ENCODE measurements around the gene ADIPOR1.
A peak's percentile ranks its signal among the peaks of the same experiment; 100 is the strongest.
"Not testable (repeated sequence)": the region's sequence is repeated elsewhere in the genome, so short reads cannot be mapped to it uniquely, and the experiment has no call there.

ADIPOR1 gene

GRCh38 chr1:202968895-202969295 lies 10.8 kb upstream of the ADIPOR1 start:
- peak; percentile 60 for DNase-seq

DNA sequence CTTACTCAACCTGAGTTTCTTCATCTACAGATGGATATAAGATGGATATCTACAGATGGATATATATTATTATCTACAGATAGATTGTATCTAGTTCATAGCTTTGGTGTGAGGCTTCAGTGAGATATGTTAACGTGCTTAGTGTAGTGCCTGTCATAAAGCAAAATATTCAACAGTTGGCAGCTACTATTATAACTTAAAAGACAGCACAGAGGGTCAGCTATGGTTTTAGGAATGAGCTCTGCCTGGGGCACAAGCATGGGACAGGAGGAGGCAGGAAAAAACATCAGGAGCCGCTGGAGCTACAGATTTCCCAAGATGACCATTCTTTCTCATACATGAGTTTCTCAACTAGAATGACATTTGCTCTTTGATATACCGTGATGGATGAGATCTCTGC lies 10.2 kb upstream of the ADIPOR1 start:
- no peak for DNase-seq

DNA sequence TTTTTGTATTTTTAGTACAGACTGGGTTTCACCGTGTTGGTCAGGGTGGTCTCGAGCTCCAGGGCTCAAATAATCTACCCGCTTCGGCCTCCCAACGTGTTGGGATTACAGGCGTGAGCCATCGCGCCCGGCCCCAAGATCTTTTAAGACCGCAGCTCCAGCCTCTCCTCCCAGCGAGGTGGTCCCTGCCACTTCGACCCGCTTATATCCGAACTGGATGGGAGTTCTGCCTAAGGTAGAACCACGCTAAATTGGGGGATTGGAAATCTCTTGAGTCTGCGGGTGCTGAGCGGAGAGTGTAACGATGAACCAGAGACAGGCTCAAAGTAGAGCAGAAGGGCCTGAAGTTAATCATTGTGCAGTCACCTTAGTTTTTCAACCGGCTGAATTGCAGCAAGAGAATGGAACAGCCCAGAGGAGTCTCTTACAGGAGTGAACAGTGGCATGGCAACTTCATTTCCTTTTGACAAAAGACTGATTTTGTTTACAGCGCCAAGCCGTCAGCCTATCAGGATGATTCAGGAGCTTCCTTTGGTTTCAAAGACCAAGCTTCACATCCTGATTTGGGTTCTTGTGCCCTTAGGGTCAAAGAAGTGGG lies 9.7 kb upstream of the ADIPOR1 start:
- peak; percentile 18 for DNase-seq

- no peak for DNase-seq
These were observed 8.1 kb upstream of the ADIPOR1 start for GRCh38 chr1:202966006-202966898.

DNA sequence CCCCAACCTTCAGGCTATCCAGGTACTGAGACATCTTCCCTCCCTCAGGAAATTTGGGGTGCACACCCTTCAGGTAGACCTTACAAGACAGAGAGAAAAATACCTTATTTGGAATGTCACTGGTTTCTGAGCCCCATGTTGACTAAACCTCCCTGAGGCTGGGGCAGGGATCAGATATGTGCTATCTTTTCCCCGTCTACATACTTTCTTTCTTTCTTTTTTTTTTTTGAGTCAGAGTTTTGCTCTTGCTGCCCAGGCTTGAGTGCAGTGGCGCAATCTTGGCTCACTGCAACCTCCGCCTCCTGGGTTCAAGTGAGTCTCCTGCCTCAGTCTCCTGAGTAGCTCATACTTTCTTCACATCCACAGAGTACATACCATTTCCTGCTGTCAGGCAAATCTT lies 7.3 kb upstream of the ADIPOR1 start:
- DNase-seq: no peak

DNA sequence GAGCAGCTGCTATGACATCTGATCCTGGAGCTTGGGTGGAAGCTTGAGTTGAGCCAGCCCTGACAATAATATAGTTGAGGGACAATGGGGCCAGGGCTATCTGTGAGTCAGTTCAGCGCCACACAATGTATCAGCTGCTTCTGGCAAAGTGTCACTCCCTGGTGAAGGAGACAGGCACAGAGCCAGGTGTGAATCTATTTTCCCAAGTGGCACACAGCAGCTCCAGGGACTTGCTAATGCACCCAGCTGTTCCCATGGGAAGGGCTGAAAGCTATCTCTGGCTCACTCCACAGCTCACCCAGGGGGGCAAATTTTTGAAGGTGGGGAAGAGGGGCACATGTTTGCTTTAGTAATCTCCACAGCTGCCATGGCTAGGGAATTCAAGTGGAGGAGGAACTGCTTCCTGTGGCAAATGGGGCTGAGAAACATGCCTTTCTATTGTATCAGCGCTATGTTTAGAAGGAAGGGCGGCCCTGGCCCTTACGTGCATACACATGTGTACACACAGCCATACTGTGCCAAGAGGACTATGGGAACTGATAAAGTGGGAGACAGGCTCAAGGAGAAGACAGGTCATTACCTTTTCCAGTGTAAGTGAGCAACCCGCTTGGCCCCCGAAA lies 6.8 kb upstream of the ADIPOR1 start:
- peak; percentile 99 for DNase-seq

- DNase-seq: no peak
These were observed 3.2 kb upstream of the ADIPOR1 start for GRCh38 chr1:202961220-202961880.

- DNase-seq: peak; percentile 40
These were observed 1.1 kb upstream of the ADIPOR1 start for GRCh38 chr1:202959276-202959620.

DNA sequence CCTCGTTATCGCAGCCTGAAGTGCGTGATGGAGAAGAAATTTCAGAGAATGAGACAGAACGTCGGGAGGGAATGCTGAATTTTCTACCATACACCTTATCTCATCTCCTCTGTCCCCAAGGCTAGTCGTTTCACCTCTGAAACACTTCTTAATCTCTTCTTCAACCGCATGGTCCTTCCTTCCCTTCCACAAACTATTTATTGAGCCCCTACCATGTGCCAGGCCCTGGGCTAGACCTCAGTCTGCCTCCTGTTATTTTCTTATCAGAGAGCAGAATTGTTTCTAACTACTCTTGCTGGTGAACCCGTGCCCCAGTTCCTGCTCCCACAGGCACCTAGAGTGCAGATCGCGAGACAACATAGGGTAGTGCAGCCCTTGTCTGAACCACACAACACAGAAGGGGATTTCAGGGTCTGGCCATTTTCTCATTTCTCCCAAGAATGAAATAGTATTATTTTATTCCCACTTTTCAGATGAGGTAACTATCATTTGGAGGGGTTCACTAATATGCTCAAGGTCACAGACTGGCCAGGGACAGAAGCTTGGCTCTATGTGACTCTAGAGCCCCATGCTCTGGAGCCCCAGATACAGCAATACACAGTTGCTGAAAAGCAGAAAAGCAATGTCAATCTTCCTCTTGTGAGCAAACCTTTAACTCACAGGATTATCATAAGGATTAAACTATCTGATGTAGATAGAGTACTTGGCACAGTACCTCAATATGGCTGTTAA lies 598 bp upstream of the ADIPOR1 start:
- DNase-seq: no peak

DNA sequence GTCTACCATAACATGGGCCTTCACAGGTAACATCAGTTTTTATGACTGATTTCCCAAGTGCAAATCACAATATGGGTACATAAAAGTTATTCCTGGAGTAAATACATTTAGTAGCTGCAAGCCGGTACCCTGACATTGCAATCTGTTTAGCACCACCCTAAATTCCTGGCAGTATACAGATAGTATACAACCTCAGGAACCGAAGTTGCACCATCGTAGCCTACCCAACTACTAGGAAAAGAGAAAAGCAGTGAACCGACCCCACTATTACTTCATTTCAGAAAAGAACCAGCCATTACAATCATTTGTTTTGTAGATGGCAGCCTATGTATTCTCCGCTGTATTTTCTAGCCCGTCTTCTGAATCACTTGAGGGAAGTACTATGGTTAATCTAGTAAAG lies 1.1 kb downstream of the ADIPOR1 start:
- DNase-seq: no peak

DNA sequence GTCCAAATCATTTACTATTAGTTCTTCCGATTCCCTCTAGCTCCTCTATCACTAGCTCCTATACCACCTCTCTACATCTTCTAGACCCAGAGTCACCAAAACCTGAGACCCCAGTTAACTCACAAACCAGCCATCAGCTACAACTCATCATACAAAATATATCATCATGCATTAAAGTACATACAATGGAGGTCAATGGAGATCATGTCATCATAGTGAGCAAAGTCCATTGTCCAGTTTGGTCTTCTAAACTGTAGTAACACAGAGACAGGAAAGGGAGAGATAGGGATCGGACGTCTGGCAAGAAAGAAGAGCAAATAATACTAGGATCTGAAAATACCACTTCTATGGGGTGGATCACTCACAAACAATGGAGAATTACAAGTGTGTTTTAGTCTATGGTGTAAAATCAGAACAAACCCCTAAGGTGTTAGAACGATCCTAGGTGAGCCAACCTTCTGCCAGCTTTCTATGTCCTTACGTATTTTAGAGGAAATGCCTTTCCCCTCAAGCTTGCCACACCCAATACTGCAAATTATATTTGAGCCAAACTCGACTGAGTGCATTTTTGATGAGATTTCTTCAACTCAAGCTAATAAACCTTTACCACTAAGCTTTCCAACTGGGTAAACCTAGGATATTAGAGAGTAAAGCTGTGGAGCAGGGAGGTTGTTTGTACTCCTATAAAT lies 3.9 kb downstream of the ADIPOR1 start:
- DNase-seq: no peak

DNA sequence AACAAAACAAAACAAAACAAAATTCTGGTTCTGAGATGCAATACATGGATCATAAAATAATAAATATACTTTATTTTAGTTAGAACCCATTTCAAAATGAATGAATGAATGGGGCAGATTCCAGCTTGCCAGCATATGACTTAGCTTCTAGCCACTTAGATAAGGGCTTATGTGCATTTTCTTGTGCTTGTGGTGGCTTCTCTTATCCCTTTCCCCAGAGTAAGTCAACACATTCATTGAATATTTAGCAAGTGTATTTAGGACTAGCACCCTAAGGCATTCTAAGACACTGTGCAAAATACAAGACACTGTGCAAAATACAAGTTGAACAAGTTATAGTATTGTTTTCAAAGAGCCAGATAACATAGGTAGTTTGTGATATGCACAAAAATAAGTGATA lies 4.7 kb downstream of the ADIPOR1 start:
- DNase-seq: no peak

DNA sequence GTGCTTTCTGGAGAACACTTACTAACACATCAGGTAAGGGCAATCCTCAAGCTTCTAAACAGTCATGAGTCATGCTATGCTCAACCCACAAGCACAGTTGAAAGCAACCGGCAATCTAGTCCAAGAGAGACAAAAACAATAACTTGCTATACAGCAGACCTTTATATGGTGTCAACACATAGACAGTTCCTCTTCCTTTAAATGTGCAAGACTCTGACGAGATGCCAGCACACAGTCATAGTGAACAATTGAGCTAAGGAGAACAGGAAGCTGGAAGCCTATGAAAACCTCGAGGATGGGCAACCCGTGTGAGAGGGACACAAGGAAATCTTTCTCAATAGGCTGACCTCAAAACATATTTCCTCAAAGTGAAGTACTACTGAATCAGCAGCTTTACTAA lies 5.3 kb downstream of the ADIPOR1 start:
- DNase-seq: no peak

DNA sequence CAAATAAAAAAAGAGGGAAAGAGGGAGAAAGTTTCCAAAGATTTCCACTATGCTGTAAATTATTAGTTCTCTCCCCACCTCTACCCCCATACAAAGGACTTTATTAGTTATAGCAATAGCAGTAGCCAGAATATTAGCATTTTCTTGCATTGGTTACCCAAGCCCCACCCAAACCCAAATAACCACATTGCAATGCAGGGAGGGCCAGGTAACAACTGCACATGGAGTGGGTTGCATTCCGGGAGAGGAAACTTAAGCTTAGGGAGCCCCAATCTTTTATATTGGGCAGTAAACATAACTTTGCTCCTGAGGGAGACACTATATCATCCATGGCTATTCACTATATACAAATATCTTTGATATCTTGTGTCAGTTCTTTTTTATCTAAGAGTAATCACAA lies 6.0 kb downstream of the ADIPOR1 start:
- no peak for DNase-seq

GRCh38 chr1:202951437-202951836 lies 6.7 kb downstream of the ADIPOR1 start:
- no peak for DNase-seq

DNA sequence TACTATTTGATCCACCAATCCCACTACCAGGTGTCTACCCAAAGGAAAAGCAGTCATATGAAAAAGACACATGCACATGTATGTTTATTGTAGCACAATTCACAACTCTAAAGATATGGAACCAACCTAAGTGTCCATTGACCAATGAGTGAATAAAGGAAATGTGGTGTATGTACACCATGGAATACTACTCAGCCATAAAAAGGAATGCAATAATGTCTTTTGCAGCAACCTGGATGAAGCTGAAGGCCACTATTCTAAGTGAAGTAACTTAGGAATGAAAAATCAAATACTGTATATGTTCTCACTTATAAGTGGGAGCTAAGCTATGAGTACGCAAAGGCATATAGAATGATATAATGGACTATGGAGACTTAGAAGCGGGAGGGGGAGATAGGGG lies 12.6 kb downstream of the ADIPOR1 start:
- DNase-seq: no peak

DNA sequence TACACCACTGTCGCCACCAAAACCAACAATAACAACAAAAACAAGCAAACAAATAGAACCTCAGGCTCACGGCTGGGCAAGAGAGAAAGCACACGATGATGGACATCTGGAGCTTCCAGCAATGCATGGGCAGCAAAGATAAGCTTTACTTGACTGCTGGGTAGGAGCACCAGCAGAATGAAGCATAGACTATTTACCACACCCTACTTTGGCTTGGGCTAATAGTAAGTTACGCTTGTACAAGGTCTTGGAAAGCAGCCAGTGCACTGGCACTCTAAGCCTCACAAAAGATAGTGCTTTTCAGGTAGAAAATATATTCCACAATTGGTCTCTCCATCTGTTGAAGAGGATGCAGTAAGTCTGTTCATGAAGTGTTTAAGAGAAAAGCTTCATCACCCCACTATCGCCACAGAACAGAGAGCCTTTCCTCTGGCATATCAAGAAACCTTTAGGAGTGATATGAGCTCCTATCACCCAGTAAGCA lies 13.6 kb downstream of the ADIPOR1 start:
- DNase-seq: no peak

GRCh38 chr1:202942426-202942825 lies 15.7 kb downstream of the ADIPOR1 start:
- DNase-seq: no peak

DNA sequence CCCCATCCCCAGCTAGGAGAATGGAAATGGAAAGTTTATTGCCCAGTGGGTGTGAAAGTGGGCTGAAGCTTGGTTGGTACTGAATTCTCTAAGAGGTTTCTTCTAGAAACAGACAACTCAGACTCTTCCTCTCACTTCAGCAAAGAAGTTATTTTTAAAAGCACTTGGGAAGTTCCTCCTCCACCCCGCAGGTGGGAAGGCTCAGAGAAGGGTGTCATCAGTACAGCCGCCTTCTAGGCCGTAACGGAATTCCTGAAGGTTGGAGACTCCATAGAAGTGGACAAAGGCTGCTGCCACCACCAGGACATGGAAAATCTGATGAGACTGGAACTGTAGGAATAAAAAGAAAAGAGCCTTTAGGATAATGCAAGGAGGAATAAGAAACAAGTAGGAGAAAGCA lies 16.7 kb downstream of the ADIPOR1 start:
- DNase-seq: no peak

DNA sequence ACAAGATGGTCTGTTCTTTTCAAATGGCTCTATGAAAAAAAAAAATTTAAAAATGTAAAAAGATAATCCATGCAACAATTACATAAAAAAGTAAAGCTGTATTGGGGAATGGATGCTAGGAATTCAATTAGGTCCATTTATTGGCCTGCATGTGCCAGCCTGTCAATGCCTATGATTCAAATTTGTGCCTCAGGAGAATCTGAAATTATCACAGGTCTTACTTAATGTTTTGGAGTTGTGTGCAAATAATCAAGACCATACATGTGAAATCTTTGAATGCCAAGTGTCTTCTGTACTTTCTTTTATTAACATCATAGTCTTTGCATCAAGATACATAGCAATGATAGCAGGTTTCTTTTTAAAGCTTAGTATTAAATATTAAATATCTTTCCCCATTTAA lies 17.6 kb downstream of the ADIPOR1 start:
- no peak for DNase-seq

- no peak for DNase-seq
These were observed 19.7 kb downstream of the ADIPOR1 start for GRCh38 chr1:202938287-202938925.

DNA sequence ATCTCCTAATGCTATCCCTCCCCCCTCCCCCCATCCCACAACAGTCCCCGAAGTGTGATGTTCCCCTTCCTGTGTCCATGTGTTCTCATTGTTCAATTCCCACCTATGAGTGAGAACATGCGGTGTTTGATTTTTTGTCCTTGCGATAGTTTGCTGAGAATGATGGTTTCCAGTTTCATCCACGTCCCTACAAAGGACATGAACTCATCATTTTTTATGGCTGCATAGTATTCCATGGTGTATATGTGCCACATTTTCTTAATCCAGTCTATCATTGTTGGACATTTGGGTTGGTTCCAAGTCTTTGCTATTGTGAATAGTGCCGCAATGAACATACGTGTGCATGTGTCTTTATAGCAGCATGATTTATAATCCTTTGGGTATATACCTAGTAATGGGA lies 21.7 kb downstream of the ADIPOR1 start:
- DNase-seq: not testable (repeated sequence)
